Psoas muscle (tissue), 8 donors: ENCODE measurements around the gene SEC24D. TPM values are rescaled to one million over a fixed set of nuclear protein-coding genes. Genes with fewer than 3 reads are reported as not detected.

ENCODE experiments used
- ATAC-seq, 4 donors: fragments of 200-7000 bp; cut with Tn5 transposase; one replicate each; pipeline ENCODE4 v1.9.1; 2020; ENCODE audit warnings: moderate library complexity in 3 of 4, mild to moderate bottlenecking in 2 of 4
- DNase-seq, 2 donors: peaks; one replicate each; pipeline ENCODE4 v3.0.0-alpha.2; 2020
- H3K27ac ChIP-seq: fragments of 200-600 bp; one replicate; pipeline ENCODE4 v1.8.0; 2022
- H3K27me3 ChIP-seq, 3 donors: fragments of 200-600 bp in 1 of 3; one replicate each; pipeline versions ENCODE4 v1.6.1 to v1.8.0; 2013 to 2022; ENCODE audit warnings: low read length in 2 of 3, mild to moderate bottlenecking in 2 of 3, moderate library complexity in 1 of 3; ENCODE audit not compliant: insufficient read depth in 3 of 3
- H3K36me3 ChIP-seq, 2 donors: fragments of 200-600 bp in 1 of 2; one replicate each; pipeline versions ENCODE4 v1.6.1 to v1.8.0; 2013 to 2022; ENCODE audit warnings: low read depth in 1 of 2, mild to moderate bottlenecking in 1 of 2, moderate library complexity in 1 of 2; ENCODE audit not compliant: insufficient read depth in 1 of 2
- H3K4me1 ChIP-seq: fragments of 200-600 bp; one replicate; pipeline ENCODE4 v1.8.0; 2022
- H3K4me3 ChIP-seq: fragments of 200-600 bp; one replicate; pipeline ENCODE4 v1.8.0; 2022; ENCODE audit warnings: mild to moderate bottlenecking
- H3K9me3 ChIP-seq: fragments of 200-600 bp; one replicate; pipeline ENCODE4 v1.8.0; 2022
- CTCF ChIP-seq: fragments of 200-600 bp; IDR thresholded peaks from one replicate; pipeline ENCODE4 v1.8.0; 2022; ENCODE audit warnings: antibody characterized with exemption
- WGBS, 3 donors: extraction: QIAGEN DNeasy Blood & Tissue Kit; methylation state at CpG; one replicate each; pipeline versions ENCODE4 v1.1.6 to v1.1.7; 2013; 5-methylcytosine and 5-hydroxymethylcytosine counted together
- intact Hi-C, 2 donors: fragments of 100-400 bp; cut with DNase I; formaldehyde crosslinking; loops; one replicate each; pipeline versions ENCODE4 v1.11.0 to v1.14.2; 2022
- polyA plus RNA-seq, 3 donors: library from polyadenylated mRNA; stranded (reverse); fragments of 200-250 nt; gene quantifications; one replicate each; pipeline ENCODE4 v1.2.3, GENCODE V29; 2013
- total RNA-seq, 4 donors: library from RNA; stranded (reverse); fragmentation: NEBNext Ultra II Directional in 2 of 4; extraction: Animal tissue kit (Norgen Biotek cat#: 25700) in 2 of 4; gene quantifications; one replicate each; pipeline versions ENCODE4 v1.2.1 to v1.2.4, GENCODE V29; 2021 to 2023
- donor health status: healthy with polysubstance abuse.
- donor health status: DM: no; HTN: no; CAD: no; lungs with moderate emphysema.
- donor health status: Bipolar disorder and iron deficiency.
- donor health status: healthy.
- donor health status: DM: yes; HTN: yes; CAD: no.
- donor health status: DM: no; HTN: no; CAD: no.
- donor health status: DM: no; HTN: no; CAD: no.
- donor health status: DM: yes; HTN: yes; CAD: no.

SEC24D gene
- total and polyA plus RNA-seq, 7 donors, result 2.4 to 13.7 (median 5.9) TPM

- H3K9me3 ChIP-seq, result no peaks in the 10 kb centered on the region
- no peak for DNase-seq
- intact Hi-C loops, result no loop called here
- 42 to 48% (median 48%) methylated on average over 2 of the region's 2 CpGs for WGBS, 3 donors
- no peak overlapping the region for H3K27ac ChIP-seq
- no peak for ATAC-seq
- no peak for TF ChIP-seq CTCF
- H3K4me3 ChIP-seq, result no peak overlapping the region
- peaks cover 0 to 20% of the 10 kb centered on the region in 2 donors for H3K36me3 ChIP-seq
- H3K27me3 ChIP-seq, result no peaks in the 10 kb centered on the region
- H3K4me1 ChIP-seq, result peaks cover 35% of the 10 kb centered on the region
These were observed 74.4 kb downstream of the SEC24D start for GRCh38 chr4:118761397-118762016.

- H3K27ac ChIP-seq, result no peak overlapping the region
- H3K27me3 ChIP-seq, result no peaks in the 10 kb centered on the region
- intact Hi-C loops, result no loop called here
- H3K9me3 ChIP-seq, result no peaks in the 10 kb centered on the region
- 95 to 100% (median 98%) methylated on average over 5 of the region's 5 CpGs for WGBS, 3 donors
- H3K4me1 ChIP-seq, result peaks cover 25% of the 10 kb centered on the region
- DNase-seq (no peak), ATAC-seq (no peak)
- no peak overlapping the region for H3K4me3 ChIP-seq
- H3K36me3 ChIP-seq, result peaks cover 0 to 15% of the 10 kb centered on the region in 2 donors
- TF ChIP-seq CTCF, result no peak
These were observed 75.4 kb downstream of the SEC24D start for GRCh38 chr4:118760493-118760892.

- H3K4me1 ChIP-seq, result peaks cover 21% of the 10 kb centered on the region
- H3K9me3 ChIP-seq, result no peaks in the 10 kb centered on the region
- intact Hi-C loops, result no loop called here
- ATAC-seq (no peak), DNase-seq (no peak)
- TF ChIP-seq CTCF, result no peak
- H3K36me3 ChIP-seq, result peaks cover 0 to 15% of the 10 kb centered on the region in 2 donors
- 77 to 83% (median 83%) methylated on average over 3 of the region's 3 CpGs for WGBS, 3 donors
- no peak overlapping the region for H3K27ac ChIP-seq
- no peak overlapping the region for H3K4me3 ChIP-seq
- H3K27me3 ChIP-seq, result no peaks in the 10 kb centered on the region
These were observed 75.8 kb downstream of the SEC24D start for GRCh38 chr4:118760092-118760491.

- no peaks in the 10 kb centered on the region for H3K9me3 ChIP-seq
- intact Hi-C loops, result no loop called here
- WGBS, 3 donors, result 52 to 61% (median 56%) methylated on average over 2 of the region's 2 CpGs
- peaks cover 16% of the 10 kb centered on the region for H3K4me1 ChIP-seq
- ATAC-seq (no peak), DNase-seq (no peak)
- no peaks in the 10 kb centered on the region for H3K27me3 ChIP-seq
- H3K27ac ChIP-seq, result no peak overlapping the region
- no peak overlapping the region for H3K4me3 ChIP-seq
- peaks cover 0 to 13% of the 10 kb centered on the region in 2 donors for H3K36me3 ChIP-seq
- TF ChIP-seq CTCF, result no peak
These were observed 76.4 kb downstream of the SEC24D start for GRCh38 chr4:118759481-118759880.

- WGBS, 3 donors, result 35 to 51% (median 39%) methylated on average over 5 of the region's 5 CpGs
- no peak overlapping the region for H3K27ac ChIP-seq
- intact Hi-C loops, result no loop called here
These were observed 77.6 kb downstream of the SEC24D start for GRCh38 chr4:118758293-118758692.

More at GRCh38 chr4:118758293-118758692, 77.6 kb downstream of the SEC24D start:
- TF ChIP-seq CTCF, result no peak
- H3K27me3 ChIP-seq, result no peaks in the 10 kb centered on the region
- no peaks in the 10 kb centered on the region for H3K9me3 ChIP-seq
- no peak for ATAC-seq
- peaks cover 0 to under 1% of the 10 kb centered on the region in 2 donors for H3K36me3 ChIP-seq
- H3K4me1 ChIP-seq, result peaks cover 20% of the 10 kb centered on the region
- H3K4me3 ChIP-seq, result no peak overlapping the region
- DNase-seq, result no peak
